ENCODE data around the gene NUF2. TPM values are rescaled to one million over a fixed set of nuclear protein-coding genes. Genes with fewer than 3 reads are reported as not detected.
"Not testable (repeated sequence)": the region's sequence is repeated elsewhere in the genome, so short reads cannot be mapped to it uniquely, and the experiment has no call there.

Gene NUF2
- total RNA-seq, 1 donor from 2014 or later, result 5.8 TPM

GRCh38 chr1:163308811-163309210 is 12.9 kb upstream of the NUF2 start:
- DNase-seq, result no peak
- no peak overlapping the region for H3K27ac Mint-ChIP-seq (ENCODE audit: unreplicated experiment)
- no peaks in the 10 kb centered on the region for H3K9me3 Mint-ChIP-seq (ENCODE audit: unreplicated experiment)
- no peaks in the 10 kb centered on the region for H3K36me3 Mint-ChIP-seq (ENCODE audit: unreplicated experiment)
- no peaks in the 10 kb centered on the region for H3K4me1 Mint-ChIP-seq (ENCODE audit: low read depth, unreplicated experiment)
- no peaks in the 10 kb centered on the region for H3K27me3 Mint-ChIP-seq (ENCODE audit: unreplicated experiment)
- H3K4me3 Mint-ChIP-seq (ENCODE audit: unreplicated experiment), result no peak overlapping the region
- TF ChIP-seq, protein P1, sequence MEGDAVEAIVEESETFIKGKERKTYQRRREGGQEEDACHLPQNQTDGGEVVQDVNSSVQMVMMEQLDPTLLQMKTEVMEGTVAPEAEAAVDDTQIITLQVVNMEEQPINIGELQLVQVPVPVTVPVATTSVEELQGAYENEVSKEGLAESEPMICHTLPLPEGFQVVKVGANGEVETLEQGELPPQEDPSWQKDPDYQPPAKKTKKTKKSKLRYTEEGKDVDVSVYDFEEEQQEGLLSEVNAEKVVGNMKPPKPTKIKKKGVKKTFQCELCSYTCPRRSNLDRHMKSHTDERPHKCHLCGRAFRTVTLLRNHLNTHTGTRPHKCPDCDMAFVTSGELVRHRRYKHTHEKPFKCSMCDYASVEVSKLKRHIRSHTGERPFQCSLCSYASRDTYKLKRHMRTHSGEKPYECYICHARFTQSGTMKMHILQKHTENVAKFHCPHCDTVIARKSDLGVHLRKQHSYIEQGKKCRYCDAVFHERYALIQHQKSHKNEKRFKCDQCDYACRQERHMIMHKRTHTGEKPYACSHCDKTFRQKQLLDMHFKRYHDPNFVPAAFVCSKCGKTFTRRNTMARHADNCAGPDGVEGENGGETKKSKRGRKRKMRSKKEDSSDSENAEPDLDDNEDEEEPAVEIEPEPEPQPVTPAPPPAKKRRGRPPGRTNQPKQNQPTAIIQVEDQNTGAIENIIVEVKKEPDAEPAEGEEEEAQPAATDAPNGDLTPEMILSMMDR (IDR thresholded peaks at IDR 0.05; ENCODE audit: partially characterized antibody, unreplicated experiment), result no peak

DNA sequence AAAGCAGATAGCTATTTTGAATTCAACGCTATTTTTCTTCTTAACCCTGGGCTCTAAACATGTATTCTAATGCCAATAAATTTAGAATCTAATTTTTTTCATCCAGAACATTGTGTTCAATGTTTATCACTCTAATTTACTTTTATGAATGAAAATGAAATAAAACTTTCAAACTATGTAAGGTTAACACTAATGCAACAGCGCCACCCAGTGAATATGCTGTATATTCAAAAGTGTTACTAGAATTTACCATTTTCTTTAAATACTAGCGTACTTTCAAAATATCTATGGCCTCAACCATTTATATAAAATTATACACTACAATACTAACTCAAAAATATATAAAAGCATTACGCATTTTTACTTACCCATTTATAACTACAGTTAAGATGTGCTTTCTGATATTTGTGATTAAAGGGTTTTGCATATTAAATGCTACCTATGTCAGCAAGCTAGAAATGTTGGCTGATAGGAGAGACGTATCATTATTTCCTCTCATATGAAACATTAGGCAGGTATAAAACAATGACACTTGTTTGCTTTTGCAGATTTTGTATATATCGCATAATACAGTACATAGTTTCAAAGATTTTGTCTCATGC is 5.9 kb upstream of the NUF2 start:
- Mint-ChIP-seq H3K36me3 (ENCODE audit: unreplicated experiment) (no peaks in the 10 kb centered on the region), H3K9me3 (ENCODE audit: unreplicated experiment) (no peaks in the 10 kb centered on the region), H3K27me3 (ENCODE audit: unreplicated experiment) (no peaks in the 10 kb centered on the region), H3K27ac (ENCODE audit: unreplicated experiment) (no peak overlapping the region), H3K4me1 (ENCODE audit: low read depth, unreplicated experiment) (peaks cover 2% of the 10 kb centered on the region), H3K4me3 (ENCODE audit: unreplicated experiment) (no peak overlapping the region)
- TF ChIP-seq, protein P1 (IDR thresholded peaks at IDR 0.05; ENCODE audit: partially characterized antibody, unreplicated experiment), result peak; percentile 85
- peak; percentile 22 for DNase-seq

DNA sequence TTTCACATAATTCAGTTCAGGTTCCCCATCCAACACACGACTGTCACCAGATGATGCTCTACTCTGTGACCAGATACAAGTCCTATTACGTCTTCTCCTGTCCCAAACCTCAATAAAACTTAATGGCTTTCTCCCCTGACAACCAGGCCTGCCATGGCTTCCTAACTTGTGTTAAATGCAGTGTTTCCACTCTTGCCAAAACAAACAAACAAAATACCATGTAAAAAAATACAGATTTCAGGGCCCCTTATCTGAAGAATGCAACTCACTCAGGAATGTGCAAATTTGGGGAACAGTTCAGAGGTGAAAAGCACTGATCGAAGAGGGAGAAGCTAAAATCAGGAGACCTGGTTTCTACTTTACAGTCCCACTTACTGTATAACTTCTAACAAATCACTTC is 863 bp upstream of the NUF2 start:
- Mint-ChIP-seq H3K9me3 (ENCODE audit: unreplicated experiment) (no peaks in the 10 kb centered on the region), H3K4me3 (ENCODE audit: unreplicated experiment) (peak overlapping the region; percentile 98), H3K27ac (ENCODE audit: unreplicated experiment) (no peak overlapping the region), H3K4me1 (ENCODE audit: low read depth, unreplicated experiment) (peaks cover 3% of the 10 kb centered on the region), H3K27me3 (ENCODE audit: unreplicated experiment) (peaks cover 6% of the 10 kb centered on the region), H3K36me3 (ENCODE audit: unreplicated experiment) (no peaks in the 10 kb centered on the region)
- no peak for DNase-seq
- TF ChIP-seq, protein P1 (IDR thresholded peaks at IDR 0.05; ENCODE audit: partially characterized antibody, unreplicated experiment), result no peak

DNA sequence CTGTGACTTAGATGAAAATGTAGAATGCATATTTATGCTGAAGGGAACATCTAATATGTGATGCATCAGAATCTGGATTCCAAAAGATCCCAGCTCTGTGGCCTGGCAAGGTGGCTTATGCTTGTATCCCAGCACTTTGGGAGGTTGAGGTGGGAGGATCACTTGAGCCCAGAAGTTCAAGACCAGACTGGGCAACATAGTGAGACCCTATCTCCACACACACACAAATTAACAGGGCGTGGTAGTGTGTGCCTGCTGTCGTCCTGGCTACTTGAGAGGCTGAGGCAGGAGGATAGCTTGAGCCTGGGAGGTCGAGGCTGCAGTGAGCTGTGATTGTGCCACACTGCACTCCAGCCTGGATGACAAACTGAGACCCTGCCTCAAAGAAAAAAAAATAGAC is 1.6 kb downstream of the NUF2 start:
- H3K9me3 Mint-ChIP-seq (ENCODE audit: unreplicated experiment); H3K27ac Mint-ChIP-seq (ENCODE audit: unreplicated experiment); H3K4me1 Mint-ChIP-seq (ENCODE audit: low read depth, unreplicated experiment); H3K4me3 Mint-ChIP-seq (ENCODE audit: unreplicated experiment); DNase-seq; H3K27me3 Mint-ChIP-seq (ENCODE audit: unreplicated experiment); H3K36me3 Mint-ChIP-seq (ENCODE audit: unreplicated experiment): not testable (repeated sequence)

DNA sequence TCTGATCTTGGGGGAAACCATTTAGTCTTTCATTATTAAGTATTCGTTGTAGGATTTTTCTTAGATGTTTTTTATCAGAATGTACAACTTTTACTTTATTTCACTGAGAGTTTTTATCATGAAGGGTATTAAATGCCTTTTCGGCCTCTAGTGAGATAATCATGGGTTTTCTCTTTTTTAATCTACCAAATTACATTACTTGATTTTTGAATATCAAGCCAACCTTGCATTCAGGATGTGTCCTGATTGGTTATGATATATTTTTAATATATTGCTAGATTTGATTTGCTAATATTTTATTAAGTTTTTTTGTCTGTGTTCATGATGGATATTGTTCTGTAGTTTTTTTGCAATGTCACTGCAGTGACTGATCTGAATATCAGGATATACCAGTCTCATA is 9.4 kb downstream of the NUF2 start:
- Mint-ChIP-seq H3K27me3 (ENCODE audit: unreplicated experiment) (no peaks in the 10 kb centered on the region), H3K4me1 (ENCODE audit: low read depth, unreplicated experiment) (no peaks in the 10 kb centered on the region), H3K36me3 (ENCODE audit: unreplicated experiment) (no peaks in the 10 kb centered on the region), H3K27ac (ENCODE audit: unreplicated experiment) (no peak overlapping the region), H3K9me3 (ENCODE audit: unreplicated experiment) (no peaks in the 10 kb centered on the region), H3K4me3 (ENCODE audit: unreplicated experiment) (no peak overlapping the region)
- no peak for DNase-seq
- TF ChIP-seq, protein P1 (IDR thresholded peaks at IDR 0.05; ENCODE audit: partially characterized antibody, unreplicated experiment), result no peak
